Liver (tissue), 3 donors: ENCODE results near the gene ARHGEF25.

Experiments
- ATF3 ChIP-seq: IDR thresholded peaks from 2 replicates; pipeline ENCODE4 v1.6.1; 2016; ENCODE audit warnings: antibody characterized with exemption
- CTCF ChIP-seq: fragments of 150-350 bp; IDR thresholded peaks from 2 replicates; pipeline ENCODE4 v1.5.1; 2017; ENCODE audit warnings: improper control_type of control experiment, low read depth, low read length; ENCODE audit not compliant: missing input control
- EGR1 ChIP-seq, 2 donors: IDR thresholded peaks; 2 replicates each; pipeline ENCODE4 v1.6.1; 2016 to 2018; ENCODE audit warnings: antibody characterized with exemption in 2 of 2, low read depth in 2 of 2
- FOXA1 ChIP-seq: IDR thresholded peaks from 2 replicates; pipeline ENCODE4 v1.6.1; 2016; ENCODE audit warnings: antibody characterized with exemption
- GABPA ChIP-seq, 2 donors: IDR thresholded peaks in 1 of 2; conservative IDR thresholded peaks in 1 of 2; 2 replicates each; pipeline ENCODE4 v1.6.1; 2016; ENCODE audit warnings: antibody characterized with exemption in 2 of 2, mild to moderate bottlenecking in 1 of 2, moderate library complexity in 1 of 2
- HNF4A ChIP-seq, 2 donors: conservative IDR thresholded peaks; 2 replicates each; pipeline ENCODE4 v1.6.1; 2016; ENCODE audit warnings: antibody characterized with exemption in 2 of 2, mild to moderate bottlenecking in 2 of 2
- JUND ChIP-seq, 2 donors: IDR thresholded peaks; 2 replicates each; pipeline ENCODE4 v1.6.1; 2016; ENCODE audit warnings: antibody characterized with exemption in 2 of 2
- RAD21 ChIP-seq, 2 donors: IDR thresholded peaks; 2 replicates each; pipeline ENCODE4 v1.6.1; 2016; ENCODE audit warnings: antibody characterized with exemption in 2 of 2, mild to moderate bottlenecking in 2 of 2
- REST ChIP-seq: IDR thresholded peaks from 2 replicates; pipeline ENCODE4 v1.6.1; 2016; ENCODE audit warnings: antibody characterized with exemption, mild to moderate bottlenecking
- RXRA ChIP-seq, 2 donors: IDR thresholded peaks; 2 replicates each; pipeline ENCODE4 v1.6.1; 2017 to 2018; ENCODE audit warnings: antibody characterized with exemption in 2 of 2, mild to moderate bottlenecking in 1 of 2
- SP1 ChIP-seq: IDR thresholded peaks from 2 replicates; pipeline ENCODE4 v1.6.1; 2018; ENCODE audit warnings: antibody characterized with exemption, mild to moderate bottlenecking
- TAF1 ChIP-seq: conservative IDR thresholded peaks from 2 replicates; pipeline ENCODE4 v1.6.1; 2016; ENCODE audit warnings: antibody characterized with exemption, mild to moderate bottlenecking
- YY1 ChIP-seq: IDR thresholded peaks from 2 replicates; pipeline ENCODE4 v1.6.1; 2016; ENCODE audit warnings: antibody characterized with exemption, mild to moderate bottlenecking
- TF ChIP-seq, protein P1 (sequence below): IDR thresholded peaks from 2 replicates; pipeline ENCODE4 v1.6.1; 2016; ENCODE audit warnings: antibody characterized with exemption
- donor health status: healthy.
- donor health status: healthy.

- TF ChIP-seq CTCF (no peak), JUND (IDR thresholded peaks at IDR 0.05) (no peak), RAD21 (IDR thresholded peaks at IDR 0.05) (no peak), TAF1 (no peak), ATF3 (no peak), FOXA1 (no peak), REST (no peak), GABPA (IDR thresholded peaks at IDR 0.05 in 1 of 2, conservative IDR thresholded peaks at IDR 0.05 in 1 of 2) (no peak), EGR1 (IDR thresholded peaks at IDR 0.05; ENCODE audit: low read depth in 2 of 2) (no peak), YY1 (no peak), HNF4A (conservative IDR thresholded peaks at IDR 0.05) (no peak), SP1 (no peak), RXRA (IDR thresholded peaks at IDR 0.05) (no peak)
- TF ChIP-seq, protein P1, sequence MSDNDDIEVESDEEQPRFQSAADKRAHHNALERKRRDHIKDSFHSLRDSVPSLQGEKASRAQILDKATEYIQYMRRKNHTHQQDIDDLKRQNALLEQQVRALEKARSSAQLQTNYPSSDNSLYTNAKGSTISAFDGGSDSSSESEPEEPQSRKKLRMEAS, result no peak
Measured at GRCh38 chr12:57591782-57592325, 19.4 kb upstream of the ARHGEF25 start.
